ENCODE results near the gene TTYH3. TPM values are rescaled to one million over a fixed set of nuclear protein-coding genes. Genes with fewer than 3 reads are reported as not detected.

TTYH3 gene
- total and polyA plus RNA-seq, 2 of the 8 experiments (the other 6 are each of a cell fraction or from before 2014, with no cell fraction given), result 66.2 to 169 TPM

- ChIA-PET CTCF (ENCODE audit: partially characterized antibody) (interaction anchor here (0.7 to 2.2 kb wide), 16 partner anchors 8 to 184 kb away, joined by 3 to 5 read pairs (median 3); no protein-coding TSS in a partner anchor), POLR2A (ENCODE audit: partially characterized antibody) (interaction anchor here (0.6 to 1.7 kb wide), 11 partner anchors 8 to 80 kb away, joined by 3 to 8 read pairs (median 4); no protein-coding TSS in a partner anchor)
- Histone ChIP-seq H4K5ac (ENCODE audit: insufficient read length, low read depth, low read length) (no peak overlapping the region), H3K79me2 (ENCODE audit: control insufficient read depth in 1 of 2, insufficient read depth in 2 of 2, low read length in 2 of 2) (peaks cover 34 to 84% of the 10 kb centered on the region in 2 experiments), H2BK5ac (ENCODE audit: low read depth, low read length) (no peak overlapping the region), H3K23ac (ENCODE audit: insufficient read length) (no peak overlapping the region), H2BK12ac (ENCODE audit: low read depth, low read length) (no peak overlapping the region), H3K36me3 (ENCODE audit: control insufficient read depth in 2 of 4, insufficient read depth in 4 of 4, low read length in 3 of 4) (no peaks in the 10 kb centered on the region; a peak in 2 of 8 replicates), H2BK15ac (ENCODE audit: low read length) (no peak overlapping the region), H4K20me1 (replicated peaks in 1 of 2; ENCODE audit: control insufficient read depth in 1 of 2, insufficient read depth in 2 of 2, low read length in 2 of 2) (peaks cover 41 to 59% of the 10 kb centered on the region in 2 experiments), H3K4me1 (replicated peaks in 1 of 4; ENCODE audit: control insufficient read depth in 3 of 4, insufficient read depth in 4 of 4, low read length in 3 of 4) (peaks cover 0 to 35% (median 21%) of the 10 kb centered on the region in 4 experiments; a peak in 6 of 7 replicates), H4K8ac (ENCODE audit: extremely low read depth, insufficient read depth, low read length) (peak overlapping the region; percentile 59; the same call in 1 of the 2 replicates), H2BK120ac (replicated peaks; ENCODE audit: low read depth, low read length) (no peak overlapping the region), H3K9me3 (ENCODE audit: insufficient read depth in 2 of 2, low read depth in 1 of 2, low read length in 1 of 2) (no peaks in the 10 kb centered on the region), H3K9ac (replicated peaks in 1 of 4; ENCODE audit: extremely low read depth in 1 of 4, low read depth in 3 of 4, low read length in 3 of 4) (no peak overlapping the region), H3K27me3 (replicated peaks in 1 of 4; ENCODE audit: control insufficient read depth in 3 of 4, extremely low read depth in 1 of 4, insufficient read depth in 3 of 4, low read length in 3 of 4) (no peaks in the 10 kb centered on the region), H2BK20ac (ENCODE audit: low read length) (no peak overlapping the region), H2AK5ac (ENCODE audit: low read depth, low read length) (no peak overlapping the region), H3K27ac (ENCODE audit: low read depth, low read length) (no peak overlapping the region), H4K91ac (replicated peaks; ENCODE audit: insufficient read length, low read length) (no peak overlapping the region), H3K4me3 (ENCODE audit: extremely low read depth in 1 of 4, insufficient read depth in 2 of 4, low read depth in 3 of 4, low read length in 4 of 4) (no peak overlapping the region), H2AFZ (ENCODE audit: low read length) (no peak overlapping the region), H3K14ac (ENCODE audit: insufficient read length) (no peak overlapping the region), H3K79me1 (ENCODE audit: low read depth, low read length) (peaks cover 38% of the 10 kb centered on the region), H3K4me2 (ENCODE audit: insufficient read depth in 1 of 2, low read depth in 2 of 2, low read length in 2 of 2) (no peak overlapping the region), H3K23me2 (ENCODE audit: low read depth, low read length) (peaks cover 18% of the 10 kb centered on the region), H3K4ac (replicated peaks; ENCODE audit: insufficient read length, low read depth, low read length) (peak overlapping the region; percentile 51), H3K18ac (ENCODE audit: extremely low read depth, low read length) (no peak overlapping the region), H3K56ac (replicated peaks; ENCODE audit: insufficient read length, low read depth, low read length) (no peak overlapping the region)
- DNase-seq (ENCODE audit: low read depth in 1 of 2, low spot score in 2 of 2), result no peak
- WGBS, 2 experiments (ENCODE audit: extremely low coverage in 1 of 2, insufficient coverage in 1 of 2, insufficient read length in 1 of 2, insufficient replicate concordance in 2 of 2, low coverage in 1 of 2, low lambda C conversion rate in 2 of 2, missing lambda C conversion rate in 1 of 2), result 93% methylated on average over 22 of the region's 22 CpGs; no CpG with 5 or more reads in 1 of the 2 experiments
- no peak for FAIRE-seq
- TF ChIP-seq EP300 (IDR thresholded peaks at IDR 0.05; ENCODE audit: borderline replicate concordance in 1 of 2, low read depth in 2 of 2, low read length in 2 of 2), result no peak
- TF ChIP-seq KDM1A (IDR thresholded peaks at IDR 0.05; ENCODE audit: borderline replicate concordance, low read length), result peak; percentile 81; the same call in 1 of the 2 replicates
Measured at GRCh38 chr7:2635810-2636701, 4.3 kb downstream of the TTYH3 start.

Measured in H1 (cell line).